ENCODE results near the gene DPP10.
"Not testable (repeated sequence)": the region's sequence is repeated elsewhere in the genome, so short reads cannot be mapped to it uniquely, and the experiment has no call there.

Gene DPP10

DNA sequence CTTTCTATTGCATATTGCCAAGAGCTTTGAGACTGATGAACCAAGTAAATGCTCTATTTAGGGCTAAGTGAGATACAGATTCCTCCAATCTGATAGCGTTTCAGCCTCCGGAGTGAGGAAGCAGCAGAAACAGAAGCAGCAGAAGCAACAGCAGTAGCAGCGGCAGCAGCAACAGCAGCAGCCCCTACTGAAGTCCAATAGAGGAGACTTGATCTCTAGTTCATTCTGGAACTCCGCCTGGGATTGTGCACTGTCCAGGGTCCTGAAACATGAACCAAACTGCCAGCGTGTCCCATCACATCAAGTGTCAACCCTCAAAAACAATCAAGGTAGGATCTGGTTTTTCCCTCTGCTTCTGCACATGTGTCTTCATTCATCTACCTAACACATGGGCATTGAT lies at the start of gene DPP10:
Gene DPP10, plus strand, starts transcription at position 132 of the 400 bp plus-strand sequence.
- DNase-seq: no peak

DNA sequence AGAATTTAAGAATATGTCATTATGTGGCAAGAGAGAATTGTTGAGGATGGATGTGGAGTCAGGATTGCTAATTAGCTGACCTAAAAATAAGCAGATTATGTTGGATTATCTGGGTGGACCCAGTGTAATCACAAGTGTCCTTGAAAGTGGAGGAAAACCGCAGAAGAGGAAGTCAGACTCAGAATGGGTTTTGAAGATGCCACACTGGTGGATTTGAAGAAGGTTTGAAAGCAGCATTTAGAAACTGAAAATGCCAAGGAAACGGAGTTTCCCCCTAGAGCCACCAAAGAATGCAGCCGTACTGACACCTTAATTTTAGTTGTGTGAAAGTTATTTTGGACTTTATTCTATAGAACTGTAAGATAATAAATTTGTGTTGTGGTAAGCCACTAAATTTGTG lies 41.6 kb upstream of the DPP10 start:
- DNase-seq: no peak

DNA sequence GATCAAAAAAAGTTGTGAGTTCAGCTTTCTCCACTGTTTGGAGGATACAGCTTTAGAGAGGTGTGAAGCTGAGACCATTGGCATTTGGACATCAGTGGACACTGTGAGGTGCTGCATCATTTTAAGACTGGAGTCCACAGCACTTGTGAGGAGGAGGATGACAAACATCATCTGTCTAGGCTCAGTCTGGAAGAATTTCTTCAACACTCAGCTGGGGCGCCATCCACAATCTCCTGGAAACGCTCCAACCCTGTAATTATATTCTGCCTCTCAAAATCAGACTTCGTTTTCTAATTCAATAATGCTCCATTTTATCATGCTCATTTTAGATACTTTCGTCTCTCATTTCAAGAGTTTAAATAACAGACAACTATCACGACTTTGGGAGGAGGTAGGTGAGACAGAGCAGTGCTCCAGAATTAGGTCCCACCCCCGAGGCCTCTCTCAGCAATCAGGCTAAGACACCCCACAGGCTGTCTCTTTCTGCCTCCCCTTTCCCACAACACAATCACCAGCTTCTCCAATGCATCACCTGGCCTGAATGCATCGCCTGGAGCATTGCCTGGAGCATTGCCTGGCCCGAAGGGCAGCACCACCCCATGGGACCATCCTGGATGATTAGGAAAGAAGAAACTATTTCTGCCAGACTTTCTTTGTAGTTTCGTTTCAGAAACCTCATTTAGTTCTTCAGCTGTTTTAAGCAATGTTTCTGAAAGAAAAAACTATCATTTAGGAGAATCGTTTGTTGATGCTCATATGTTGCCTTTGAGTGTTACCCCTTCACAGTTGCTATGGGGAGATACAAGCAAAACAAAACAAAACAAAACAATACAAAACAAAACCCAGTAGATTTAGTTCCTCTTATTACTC lies 37.0 kb upstream of the DPP10 start:
- no peak for DNase-seq

DNA sequence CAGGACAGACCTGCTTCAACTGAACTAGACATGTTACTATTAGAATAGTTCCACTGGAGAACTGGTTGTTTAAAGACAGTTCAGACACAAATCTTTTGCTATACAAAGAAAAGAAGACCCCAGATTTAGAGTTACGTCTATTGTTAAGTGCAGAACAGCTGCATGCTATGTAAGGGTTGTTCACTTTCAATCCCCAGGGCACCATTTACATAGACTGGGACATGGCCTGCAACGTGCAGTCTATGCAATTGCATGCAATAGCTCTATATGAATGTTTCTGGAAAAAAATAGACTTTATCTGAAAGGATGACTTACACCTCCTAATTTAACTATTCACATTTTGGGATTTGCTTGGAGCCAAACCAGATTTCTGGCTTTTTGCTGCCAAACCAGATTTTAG lies 36.1 kb upstream of the DPP10 start:
- no peak for DNase-seq

- not testable (repeated sequence) for DNase-seq
Measured at GRCh38 chr2:114407353-114407752, 35.1 kb upstream of the DPP10 start.

GRCh38 chr2:114421781-114422180 lies 20.7 kb upstream of the DPP10 start:
- no peak for DNase-seq

- no peak for DNase-seq
Measured at GRCh38 chr2:114424699-114425098, 17.7 kb upstream of the DPP10 start.

GRCh38 chr2:114426756-114427155 lies 15.7 kb upstream of the DPP10 start:
- DNase-seq: no peak

DNA sequence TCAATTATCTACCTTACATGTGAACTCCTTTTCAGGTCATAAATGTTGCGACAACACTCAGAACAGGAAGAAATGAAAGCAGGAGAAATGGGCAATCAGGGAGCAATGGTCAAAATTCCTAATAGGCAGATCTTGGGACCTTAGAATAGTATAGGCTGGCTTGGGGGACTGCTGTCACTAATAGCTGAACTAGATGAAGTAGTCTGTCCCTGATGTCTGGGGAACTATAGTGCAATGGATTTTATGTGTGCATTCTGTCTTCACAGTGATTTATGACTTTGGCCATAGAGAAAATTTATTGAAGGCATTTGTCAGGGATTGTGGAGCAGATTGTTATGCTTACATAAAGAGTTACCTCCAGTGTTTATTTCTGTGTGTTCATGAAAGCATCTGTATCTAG lies 6.1 kb upstream of the DPP10 start:
- no peak for DNase-seq

- DNase-seq: no peak
Measured at GRCh38 chr2:114446571-114446970, 4.1 kb downstream of the DPP10 start.

GRCh38 chr2:114450639-114451038 lies 8.2 kb downstream of the DPP10 start:
- DNase-seq: no peak

GRCh38 chr2:114456566-114456965 lies 14.1 kb downstream of the DPP10 start:
- DNase-seq: no peak

- no peak for DNase-seq
Measured at GRCh38 chr2:114457956-114458355, 15.5 kb downstream of the DPP10 start.

GRCh38 chr2:114461116-114461515 lies 18.7 kb downstream of the DPP10 start:
- DNase-seq: no peak

GRCh38 chr2:114464961-114465706 lies 22.7 kb downstream of the DPP10 start:
- DNase-seq: no peak

- DNase-seq: no peak
Measured at GRCh38 chr2:114468343-114468742, 25.9 kb downstream of the DPP10 start.

DNA sequence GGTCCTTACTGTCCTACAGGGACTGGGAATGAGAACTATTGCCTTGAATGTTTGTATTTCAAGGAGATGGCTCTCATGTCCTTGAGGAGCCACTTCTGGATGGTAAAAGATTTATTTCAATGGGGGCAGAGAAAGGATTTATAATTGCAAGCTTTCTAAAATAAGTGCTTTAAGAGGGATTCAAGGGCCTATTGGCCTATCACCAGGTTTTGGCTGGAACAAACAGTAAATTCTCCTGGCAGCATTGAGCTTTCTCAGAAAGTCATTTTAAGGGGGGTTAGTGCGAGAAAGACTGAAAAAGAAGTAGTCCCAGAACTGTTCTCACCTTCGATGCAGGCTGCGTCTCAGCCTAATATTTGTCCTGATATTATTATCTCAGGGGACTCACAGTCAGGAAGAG lies 29.8 kb downstream of the DPP10 start:
- no peak for DNase-seq

DNA sequence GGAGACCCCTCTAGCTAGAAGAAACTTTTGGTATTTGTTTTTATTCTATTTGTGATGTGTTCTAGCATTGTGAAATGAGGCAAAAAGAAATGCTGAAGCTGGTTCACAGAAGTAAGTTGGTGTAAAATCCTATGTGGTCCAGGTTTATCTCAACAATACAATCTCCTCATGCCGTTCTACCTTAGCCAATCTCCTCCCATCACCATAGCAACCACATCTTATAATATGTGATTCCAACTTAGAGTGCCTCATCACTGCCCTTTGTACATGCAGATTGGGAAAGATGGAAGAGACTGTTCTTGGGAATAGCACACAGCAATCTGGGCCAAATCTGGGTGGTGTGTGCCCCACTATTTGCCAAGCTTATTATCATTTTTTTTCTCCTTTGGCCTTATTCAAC lies 30.3 kb downstream of the DPP10 start:
- no peak for DNase-seq

DNA sequence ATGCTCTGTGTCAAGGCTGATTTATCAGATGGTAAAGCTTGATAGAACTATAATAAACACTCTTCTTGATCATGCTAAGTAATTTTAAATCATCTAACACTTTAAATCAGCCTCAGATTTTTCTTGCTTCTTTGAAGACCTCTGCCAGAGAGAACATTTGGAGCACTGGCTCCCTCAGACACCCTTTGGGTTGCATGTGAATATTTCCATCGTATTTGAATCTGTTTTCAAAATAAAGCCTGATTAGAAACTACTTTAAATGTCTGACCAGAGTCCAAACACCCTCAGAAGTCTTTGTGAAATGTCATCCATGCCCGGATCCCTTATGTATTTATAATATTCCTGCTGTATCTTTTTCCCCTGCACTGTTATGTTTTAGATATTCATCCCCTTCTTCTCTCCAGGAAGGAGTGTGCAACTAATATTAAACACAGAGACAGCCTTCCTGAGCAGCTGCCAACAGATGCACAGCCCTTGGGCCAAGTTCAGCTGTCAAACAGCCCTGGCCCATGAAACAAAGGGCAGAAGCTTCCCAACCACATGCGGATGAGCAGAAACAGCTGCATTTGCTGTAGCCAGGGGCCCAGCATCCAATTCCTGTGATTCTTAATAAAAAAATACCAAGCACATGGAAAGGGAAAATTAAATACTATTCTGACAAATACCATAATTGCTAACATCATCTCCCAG lies 46.5 kb downstream of the DPP10 start:
- DNase-seq: no peak

GRCh38 chr2:114495046-114495445 lies 52.6 kb downstream of the DPP10 start:
- no peak for DNase-seq

- no peak for DNase-seq
Measured at GRCh38 chr2:114496959-114497358, 54.5 kb downstream of the DPP10 start.

GRCh38 chr2:114499101-114499500 lies 56.7 kb downstream of the DPP10 start:
- no peak for DNase-seq

DNA sequence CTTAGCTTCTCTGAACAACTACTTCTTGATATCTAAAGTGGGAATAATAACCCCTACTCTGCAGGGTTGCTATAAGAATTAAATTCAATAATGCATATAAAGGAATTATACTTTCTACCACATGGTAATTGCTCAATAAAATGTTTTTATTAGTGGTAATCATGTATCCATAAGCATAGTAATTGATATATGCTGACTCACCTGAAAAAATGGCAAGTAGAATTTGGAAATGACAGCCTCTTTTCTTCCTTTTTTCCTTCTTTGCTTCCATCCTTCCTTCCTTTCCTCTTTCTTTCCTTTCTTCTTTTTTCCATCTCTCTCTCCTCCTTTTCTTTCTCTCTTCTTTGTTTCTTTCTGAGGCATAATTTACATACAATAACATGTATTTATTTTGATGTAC lies 65.3 kb downstream of the DPP10 start:
- DNase-seq: no peak

DNA sequence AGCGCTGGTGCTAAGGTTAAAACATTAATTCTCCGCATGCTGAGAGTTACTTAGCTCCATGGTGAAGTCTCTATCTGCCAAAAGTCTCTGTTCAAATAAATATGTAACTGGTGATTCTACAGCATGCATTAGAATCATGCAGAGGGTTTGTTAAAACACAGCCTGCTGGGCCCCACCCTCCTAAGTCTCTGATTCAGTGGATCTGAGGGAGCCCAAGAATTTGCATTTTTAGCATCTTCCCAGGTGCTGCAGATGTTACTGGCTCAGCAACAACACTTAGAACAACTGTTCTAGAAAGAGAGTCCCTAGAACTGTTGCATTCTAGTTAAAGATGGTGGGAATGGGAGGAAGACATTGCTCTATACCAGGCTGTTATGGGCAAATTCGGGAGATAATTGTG lies 73.4 kb downstream of the DPP10 start:
- DNase-seq: no peak
